HG02571 (cell line): ENCODE results near the gene GABRA6.

ENCODE experiments used
- ATAC-seq: cut with Tn5 transposase; IDR thresholded peaks from one replicate; pipeline ENCODE4 v1.9.1; 2021; ENCODE audit warnings: mild to moderate bottlenecking, moderate library complexity; ENCODE audit not compliant: unreplicated experiment

The GABRA6 gene

GRCh38 chr5:161751265-161751664, 65.7 kb downstream of the GABRA6 start:
- no peak for ATAC-seq
